ENCODE data around the gene DCUN1D1.

The DCUN1D1 gene

GRCh38 chr3:182905623-182906022 is 74.7 kb downstream of the DCUN1D1 start:
- DNase-seq (ENCODE audit: extremely low spot score, insufficient read length, low read depth) (no peak), FAIRE-seq (no peak)

DNA sequence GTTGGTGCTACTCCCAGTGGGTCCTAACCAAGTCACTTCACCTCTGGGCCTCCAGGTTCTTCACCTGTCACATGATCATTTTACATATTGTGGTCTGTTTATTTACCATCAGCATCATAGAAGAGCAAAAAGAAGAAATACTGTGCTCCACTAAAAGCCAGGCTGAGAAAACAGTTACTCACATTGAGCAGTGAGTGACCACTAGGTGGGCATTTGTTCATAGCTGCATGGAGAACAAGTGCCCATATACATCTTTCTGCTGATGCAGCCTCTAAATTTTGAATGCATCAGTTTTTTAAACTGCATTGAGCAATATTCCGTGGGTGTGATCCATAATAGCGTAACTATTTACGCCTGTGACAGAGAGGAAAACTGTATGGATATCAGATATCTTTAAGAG is 76.2 kb downstream of the DCUN1D1 start:
- FAIRE-seq: no peak

GRCh38 chr3:182902236-182902635 is 78.1 kb downstream of the DCUN1D1 start:
- FAIRE-seq: no peak

More for the DNA sequence above, 76.2 kb downstream of the DCUN1D1 start:
- DNase-seq (ENCODE audit: extremely low spot score, insufficient read length, low read depth): no peak

DNA sequence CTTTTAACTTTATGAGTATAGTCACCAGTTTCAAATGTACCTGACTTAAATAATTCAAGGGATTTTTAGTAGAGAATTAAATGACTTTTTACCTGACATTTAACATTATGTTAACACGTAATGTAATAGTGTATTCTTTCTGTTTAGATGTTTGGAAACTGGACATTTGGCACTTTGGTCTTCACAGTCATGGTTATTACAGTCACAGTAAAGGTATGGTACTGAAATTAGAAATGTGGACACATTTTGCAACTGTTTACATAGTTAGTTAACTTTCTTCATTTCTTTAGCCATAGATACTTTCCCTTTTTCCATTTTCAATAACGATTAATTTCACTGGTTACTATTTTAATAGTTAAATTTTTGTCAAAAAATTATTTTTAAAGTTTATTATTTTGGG is 83.8 kb downstream of the DCUN1D1 start:
- FAIRE-seq: no peak

More at GRCh38 chr3:182902236-182902635, 78.1 kb downstream of the DCUN1D1 start:
- no peak for DNase-seq (ENCODE audit: extremely low spot score, insufficient read length, low read depth)

GRCh38 chr3:182895513-182896112 is 84.7 kb downstream of the DCUN1D1 start:
- DNase-seq (ENCODE audit: extremely low spot score, insufficient read length, low read depth) (no peak), FAIRE-seq (no peak)

More for the DNA sequence above, 83.8 kb downstream of the DCUN1D1 start:
- no peak for DNase-seq (ENCODE audit: extremely low spot score, insufficient read length, low read depth)

DNA sequence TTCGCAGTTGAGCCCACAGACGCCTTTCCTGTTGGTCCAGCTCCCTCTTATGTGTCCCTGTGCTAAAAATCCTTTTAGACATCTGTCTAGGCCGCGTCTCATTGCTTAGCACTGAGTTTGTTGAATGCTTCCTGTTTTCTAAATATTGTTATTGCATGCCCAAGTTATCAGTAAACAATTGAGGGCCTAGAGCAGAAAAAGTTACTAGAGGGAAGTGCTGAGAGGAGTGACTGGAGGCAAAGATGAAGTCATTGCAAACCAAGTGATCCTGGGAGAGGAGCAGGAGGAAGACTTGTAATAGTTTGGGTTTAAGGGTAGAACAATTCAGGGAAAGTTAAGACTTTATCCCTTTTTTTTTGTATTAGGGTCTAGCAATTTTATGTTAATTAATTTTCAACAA is 88.1 kb downstream of the DCUN1D1 start:
- FAIRE-seq (no peak), DNase-seq (ENCODE audit: extremely low spot score, insufficient read length, low read depth) (no peak)

DNA sequence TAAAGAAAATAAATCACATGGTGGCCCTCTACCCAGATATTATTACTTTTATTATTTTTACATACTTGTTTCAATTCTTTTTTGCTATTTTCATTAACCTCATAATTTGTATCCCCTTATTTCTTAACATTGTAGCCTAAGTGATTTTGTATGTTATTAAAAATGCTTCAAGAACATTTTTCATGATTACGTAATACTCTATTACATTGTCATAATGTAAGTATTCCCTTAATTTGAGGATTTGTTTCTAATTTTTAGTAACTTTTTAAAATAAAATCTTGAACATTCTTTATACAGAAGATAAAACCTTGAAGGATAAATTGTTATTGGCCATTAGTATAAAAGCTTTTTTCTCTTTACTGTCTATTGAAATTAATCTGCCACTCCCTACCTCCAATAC is 89.0 kb downstream of the DCUN1D1 start:
- FAIRE-seq: no peak
- no peak for DNase-seq (ENCODE audit: extremely low spot score, insufficient read length, low read depth)

DNA sequence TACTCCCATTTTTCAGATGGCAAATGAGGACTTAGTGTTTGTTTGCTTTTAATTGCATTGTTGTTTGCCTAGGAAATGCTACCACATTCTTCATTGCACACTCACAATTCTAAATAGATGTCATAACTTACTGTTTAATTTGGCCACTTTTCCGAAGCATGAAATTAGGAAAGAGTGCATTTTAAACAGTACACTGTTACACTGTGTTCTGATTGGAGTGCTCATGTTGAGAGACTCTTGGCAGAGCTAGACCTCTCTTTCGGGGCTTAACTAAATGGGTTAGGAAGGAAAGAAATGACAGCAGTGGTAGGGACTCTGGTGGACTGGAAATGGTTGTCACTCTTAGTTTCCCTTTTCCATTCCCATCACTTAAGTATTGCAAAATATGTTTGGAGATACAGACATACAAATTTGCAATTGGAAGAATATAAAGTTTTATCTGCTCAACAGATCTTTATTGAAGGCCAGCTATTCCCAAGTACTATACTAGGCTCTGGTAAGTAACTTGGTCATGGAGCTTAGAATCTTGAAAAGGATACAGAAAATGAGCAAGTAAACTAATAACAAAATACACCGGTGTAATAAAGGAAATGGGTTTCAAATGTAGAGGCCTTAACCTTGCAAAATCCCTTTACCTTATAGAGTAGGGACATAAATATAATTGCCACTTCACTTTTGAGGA is 90.2 kb downstream of the DCUN1D1 start:
- DNase-seq (ENCODE audit: extremely low spot score, insufficient read length, low read depth): no peak
- FAIRE-seq: no peak

Data from GM18507 (cell line).